ENCODE data around the gene TCL1A. TPM values are rescaled to one million over a fixed set of nuclear protein-coding genes. Genes with fewer than 3 reads are reported as not detected.

Gene TCL1A
- total RNA-seq, 4 donors from 2014 or later, result 2.6 TPM; not detected in 3

DNA sequence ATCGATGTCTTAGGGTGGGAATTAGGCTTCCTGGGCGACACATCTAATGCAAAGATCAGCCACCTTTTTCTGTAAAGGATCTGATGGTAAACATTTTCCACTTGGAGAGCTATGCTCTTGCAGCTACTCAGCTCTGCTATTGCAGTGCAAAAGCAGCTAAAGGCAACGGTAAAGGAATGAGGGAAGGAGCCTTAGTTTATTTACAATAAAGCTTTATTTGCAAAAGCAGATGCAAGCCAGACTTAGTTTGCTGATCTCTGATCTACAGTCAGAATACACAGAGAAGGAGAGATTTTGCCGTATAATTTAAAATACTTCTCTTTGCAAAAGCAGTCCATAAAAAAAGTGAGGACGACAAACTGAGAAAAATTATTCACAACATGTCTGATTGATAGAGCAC, 24.5 kb downstream of the TCL1A start:
- intact Hi-C loops (cut with DNase I; ENCODE audit: low total_unique reads), result loop anchor here (5.0 kb wide), 1 partner anchor 102 kb away; no protein-coding TSS in a partner anchor
- H3K27ac ChIP-seq, result no peak overlapping the region
- no peaks in the 10 kb centered on the region for H3K9me3 ChIP-seq
- DNase-seq, result no peak
- TF ChIP-seq POLR2A (IDR thresholded peaks at IDR 0.05), result no peak
- TF ChIP-seq, protein P1, sequence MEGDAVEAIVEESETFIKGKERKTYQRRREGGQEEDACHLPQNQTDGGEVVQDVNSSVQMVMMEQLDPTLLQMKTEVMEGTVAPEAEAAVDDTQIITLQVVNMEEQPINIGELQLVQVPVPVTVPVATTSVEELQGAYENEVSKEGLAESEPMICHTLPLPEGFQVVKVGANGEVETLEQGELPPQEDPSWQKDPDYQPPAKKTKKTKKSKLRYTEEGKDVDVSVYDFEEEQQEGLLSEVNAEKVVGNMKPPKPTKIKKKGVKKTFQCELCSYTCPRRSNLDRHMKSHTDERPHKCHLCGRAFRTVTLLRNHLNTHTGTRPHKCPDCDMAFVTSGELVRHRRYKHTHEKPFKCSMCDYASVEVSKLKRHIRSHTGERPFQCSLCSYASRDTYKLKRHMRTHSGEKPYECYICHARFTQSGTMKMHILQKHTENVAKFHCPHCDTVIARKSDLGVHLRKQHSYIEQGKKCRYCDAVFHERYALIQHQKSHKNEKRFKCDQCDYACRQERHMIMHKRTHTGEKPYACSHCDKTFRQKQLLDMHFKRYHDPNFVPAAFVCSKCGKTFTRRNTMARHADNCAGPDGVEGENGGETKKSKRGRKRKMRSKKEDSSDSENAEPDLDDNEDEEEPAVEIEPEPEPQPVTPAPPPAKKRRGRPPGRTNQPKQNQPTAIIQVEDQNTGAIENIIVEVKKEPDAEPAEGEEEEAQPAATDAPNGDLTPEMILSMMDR (IDR thresholded peaks at IDR 0.05), result no peak
- H3K4me1 ChIP-seq, result no peaks in the 10 kb centered on the region
- H3K4me3 ChIP-seq, result no peak overlapping the region
- no peaks in the 10 kb centered on the region for H3K27me3 ChIP-seq
- no peaks in the 10 kb centered on the region for H3K36me3 ChIP-seq

DNA sequence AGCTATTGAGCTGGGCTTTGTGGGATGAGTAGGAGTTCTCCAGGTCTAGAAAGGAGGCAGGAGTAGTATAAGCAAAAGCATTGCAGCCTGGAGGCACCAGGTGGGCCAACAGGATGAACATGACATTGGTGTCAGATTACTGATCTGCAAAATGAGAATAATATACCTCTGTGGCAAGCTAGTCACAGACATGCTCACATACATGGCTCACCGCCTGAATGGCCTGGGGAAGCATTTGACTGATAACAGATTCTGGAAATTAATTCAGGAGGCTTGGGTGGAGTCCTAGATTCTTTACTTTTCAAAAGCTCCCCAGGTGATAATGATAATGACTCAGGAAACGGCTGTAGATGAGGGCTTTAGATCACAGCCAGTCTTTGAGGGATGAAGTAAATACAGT, 27.0 kb downstream of the TCL1A start:
- intact Hi-C loops (cut with DNase I; ENCODE audit: low total_unique reads), result loop anchor here (5.0 kb wide), 1 partner anchor 100 kb away; no protein-coding TSS in a partner anchor
- TF ChIP-seq POLR2A (IDR thresholded peaks at IDR 0.05), result no peak
- TF ChIP-seq, protein P1 (IDR thresholded peaks at IDR 0.05), result no peak

DNA sequence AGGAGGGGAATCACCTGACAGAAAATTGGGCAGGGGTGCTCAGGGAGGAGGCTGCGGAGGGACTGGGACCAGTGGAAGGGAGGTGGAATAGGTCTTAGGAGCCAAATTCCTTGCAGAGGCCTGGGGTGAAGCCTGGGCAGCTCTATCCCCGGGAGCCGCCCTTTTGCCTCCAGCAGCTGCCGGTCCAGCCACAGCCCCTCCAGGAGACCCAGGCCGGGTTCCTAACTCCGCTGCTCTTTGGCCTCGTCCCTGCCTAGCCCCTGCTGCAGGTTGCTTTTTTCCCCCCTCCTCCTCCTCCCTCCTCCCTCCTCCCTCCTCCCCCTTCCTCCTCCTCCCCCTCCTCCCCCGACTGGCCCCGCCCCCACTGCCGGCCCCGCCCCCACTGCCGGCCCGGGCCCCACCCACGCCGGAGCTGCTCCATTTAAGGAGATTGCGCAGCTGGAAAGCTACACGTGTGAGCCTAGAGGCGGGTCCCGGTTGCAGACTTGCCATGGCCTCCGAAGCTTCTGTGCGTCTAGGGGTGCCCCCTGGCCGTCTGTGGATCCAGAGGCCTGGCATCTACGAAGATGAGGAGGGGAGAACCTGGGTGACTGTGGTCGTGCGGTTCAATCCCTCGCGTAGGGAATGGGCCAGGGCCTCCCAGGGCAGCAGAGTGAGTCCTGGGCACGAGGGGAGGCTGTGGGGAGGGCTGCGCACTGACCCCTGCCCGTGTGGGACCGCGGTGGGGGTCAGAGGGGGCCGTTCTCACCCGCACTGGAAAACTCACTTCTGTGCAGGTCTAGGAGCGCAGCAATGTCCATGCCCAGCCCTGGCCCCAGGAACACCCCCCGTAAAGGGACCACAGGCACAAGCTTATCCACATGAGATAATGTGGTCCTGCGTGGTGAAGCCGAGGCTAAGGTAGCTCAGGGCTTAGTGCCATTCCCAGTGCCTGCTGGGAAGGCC, 27.7 kb downstream of the TCL1A start, which contains the start of gene TCL1B:
Gene TCL1B (plus strand): TSS at position 449 of the 945 bp plus-strand sequence. CDS start 42 bp downstream, at position 491.
- TF ChIP-seq, protein P1 (IDR thresholded peaks at IDR 0.05), result no peak
- no peak within 1 kb of the TSS for H3K4me3 ChIP-seq
- H3K27ac ChIP-seq, result no peak within 1 kb of the TSS
- no peaks in the 10 kb centered on the region for H3K4me1 ChIP-seq
- no peak for DNase-seq
- no peaks in the 10 kb centered on the region for H3K36me3 ChIP-seq
- H3K9me3 ChIP-seq, result no peaks in the 10 kb centered on the region
- no peaks in the 10 kb centered on the region for H3K27me3 ChIP-seq
- intact Hi-C loops (cut with DNase I; ENCODE audit: low total_unique reads), result loop anchor here (5.0 kb wide), 1 partner anchor 99 kb away; no protein-coding TSS in a partner anchor

More for the DNA sequence above, 27.0 kb downstream of the TCL1A start:
- no peak for DNase-seq
- Histone ChIP-seq H3K27ac (no peak overlapping the region), H3K36me3 (no peaks in the 10 kb centered on the region), H3K27me3 (no peaks in the 10 kb centered on the region), H3K4me1 (no peaks in the 10 kb centered on the region), H3K9me3 (no peaks in the 10 kb centered on the region), H3K4me3 (no peak overlapping the region)

DNA sequence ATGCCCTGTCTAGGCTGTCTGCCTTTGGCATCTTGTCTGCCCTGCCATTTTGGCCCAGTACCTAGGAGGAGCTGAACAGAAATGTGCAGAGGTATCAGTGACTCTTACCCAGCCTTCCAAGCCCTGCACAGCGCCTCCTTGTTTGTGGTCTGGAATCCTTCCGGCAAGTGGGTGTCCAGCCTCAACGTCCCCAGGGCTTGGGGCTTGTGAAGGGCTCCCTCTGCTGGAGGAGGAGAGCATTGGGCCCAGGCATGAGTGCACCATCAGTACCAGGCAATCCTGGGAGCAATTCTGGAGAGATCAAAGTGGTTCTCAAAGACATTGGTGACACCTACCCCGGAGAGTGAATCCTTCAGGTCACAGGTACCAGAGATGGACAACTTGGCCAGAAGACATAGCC, 30.1 kb downstream of the TCL1A start:
- intact Hi-C loops (cut with DNase I; ENCODE audit: low total_unique reads), result no loop called here
- no peaks in the 10 kb centered on the region for H3K36me3 ChIP-seq
- H3K27me3 ChIP-seq, result no peaks in the 10 kb centered on the region
- TF ChIP-seq, protein P1 (IDR thresholded peaks at IDR 0.05), result no peak
- no peak for TF ChIP-seq POLR2A (IDR thresholded peaks at IDR 0.05)
- H3K4me1 ChIP-seq, result no peaks in the 10 kb centered on the region
- no peak for DNase-seq
- H3K27ac ChIP-seq, result no peak overlapping the region
- H3K9me3 ChIP-seq, result no peaks in the 10 kb centered on the region
- no peak overlapping the region for H3K4me3 ChIP-seq

DNA sequence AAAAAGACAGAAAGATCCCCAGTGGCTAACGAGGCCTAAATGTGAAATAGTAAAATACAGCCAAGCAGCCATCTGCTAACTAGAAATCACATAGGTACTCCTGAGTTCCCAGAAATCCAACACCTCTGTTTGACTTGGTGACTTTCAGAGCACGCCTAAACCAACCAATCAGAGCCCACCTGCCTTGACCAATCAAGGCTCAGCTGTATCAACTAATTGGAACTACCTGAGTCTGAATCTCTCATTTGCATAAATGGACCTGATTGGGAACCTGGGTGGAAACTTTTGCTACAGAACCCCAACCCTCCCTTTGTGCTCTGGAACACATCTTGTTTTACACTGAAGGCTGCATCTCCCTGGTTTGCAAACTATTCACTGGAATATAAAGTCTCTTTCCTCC, 32.8 kb downstream of the TCL1A start:
- H3K9me3 ChIP-seq, result no peaks in the 10 kb centered on the region
- H3K4me3 ChIP-seq, result no peak overlapping the region
- H3K36me3 ChIP-seq, result no peaks in the 10 kb centered on the region
- no peaks in the 10 kb centered on the region for H3K27me3 ChIP-seq
- H3K4me1 ChIP-seq, result no peaks in the 10 kb centered on the region
- no peak for DNase-seq
- TF ChIP-seq, protein P1 (IDR thresholded peaks at IDR 0.05), result no peak
- no peak for TF ChIP-seq POLR2A (IDR thresholded peaks at IDR 0.05)
- intact Hi-C loops (cut with DNase I; ENCODE audit: low total_unique reads), result no loop called here
- H3K27ac ChIP-seq, result no peak overlapping the region
